WI38 (cell line): ENCODE results near the gene SLC39A11.
"Not testable (repeated sequence)": the region's sequence is repeated elsewhere in the genome, so short reads cannot be mapped to it uniquely, and the experiment has no call there.

Experiments
- H3K4me3 ChIP-seq: 2 replicates; pipeline ENCODE4 v1.5.1; 2011; ENCODE audit warnings: low read depth, mild to moderate bottlenecking, control low read depth, low read length
- CTCF ChIP-seq: IDR thresholded peaks from 2 replicates; pipeline ENCODE4 v1.5.1; 2012; ENCODE audit warnings: low read depth, mild to moderate bottlenecking, control low read depth, low read length

Gene SLC39A11

DNA sequence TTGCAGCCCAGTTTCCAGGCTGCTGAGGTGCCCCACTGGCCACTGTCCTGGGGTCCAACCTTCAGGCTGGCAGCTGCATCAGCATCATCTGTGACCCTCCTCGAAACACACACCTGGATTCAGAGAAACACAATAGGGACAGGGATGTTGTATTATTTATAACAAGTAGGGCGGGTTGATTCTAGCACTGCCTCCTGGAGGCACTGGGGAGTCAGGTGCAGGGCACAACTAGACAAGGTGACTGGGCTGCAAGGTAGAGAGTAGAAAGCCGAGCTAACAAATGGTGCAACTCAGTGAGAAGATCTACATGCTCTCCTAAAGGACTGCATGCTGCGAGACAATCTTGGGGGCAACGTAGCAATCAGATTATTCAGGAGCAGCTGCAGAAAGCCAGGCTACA, 317.3 kb downstream of the SLC39A11 start:
- TF ChIP-seq CTCF, result no peak
- no peak overlapping the region for H3K4me3 ChIP-seq

DNA sequence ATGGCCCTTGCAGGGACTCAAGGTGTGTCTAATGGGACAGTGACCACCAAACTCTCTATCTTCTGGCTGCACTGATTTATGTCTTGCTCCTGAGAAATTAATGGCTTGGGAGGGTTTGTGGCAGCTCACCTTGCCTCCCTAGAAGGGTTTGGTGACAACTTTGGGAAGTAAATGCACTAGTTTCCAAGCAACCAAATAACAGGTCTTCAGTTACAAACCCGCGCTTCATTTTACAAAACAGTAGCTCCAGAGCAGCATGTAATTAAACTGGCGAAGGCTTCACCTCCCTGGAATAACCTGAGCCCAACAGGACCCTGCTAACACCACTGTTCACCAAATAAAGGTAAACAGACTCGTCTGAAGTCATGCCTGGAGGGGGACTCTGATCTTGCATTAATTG, 318.3 kb downstream of the SLC39A11 start:
- H3K4me3 ChIP-seq, result no peak overlapping the region
- TF ChIP-seq CTCF, result no peak

GRCh38 chr17:72773225-72773624, 319.3 kb downstream of the SLC39A11 start:
- not testable (repeated sequence) for H3K4me3 ChIP-seq

GRCh38 chr17:72772331-72772821, 320.1 kb downstream of the SLC39A11 start:
- TF ChIP-seq CTCF, result no peak
- no peak overlapping the region for H3K4me3 ChIP-seq

- no peak overlapping the region for H3K4me3 ChIP-seq
- no peak for TF ChIP-seq CTCF
Measured at GRCh38 chr17:72771734-72772133, 320.8 kb downstream of the SLC39A11 start.

GRCh38 chr17:72766761-72767356, 325.6 kb downstream of the SLC39A11 start:
- no peak overlapping the region for H3K4me3 ChIP-seq
- TF ChIP-seq CTCF, result no peak

GRCh38 chr17:72765368-72766153, 326.9 kb downstream of the SLC39A11 start:
- no peak overlapping the region for H3K4me3 ChIP-seq
- TF ChIP-seq CTCF, result no peak
